Endothelial cell of umbilical vein (primary cell): ENCODE data around the gene CDK15. TPM values are rescaled to one million over a fixed set of nuclear protein-coding genes. Genes with fewer than 3 reads are reported as not detected.

ENCODE experiments used
- BruUV-seq: library from RNA; stranded (reverse); fragments of 400-500 nt; replicated peaks from 2 replicates; lab custom pipeline; 2021; lab: Mats Ljungman, UMichigan
- CTCF ChIA-PET: fragments of 300-600, 350-600 bp; sonication (Branson Sonifier 250); formaldehyde crosslinking; loops from one replicate; lab custom pipeline; 2021; ENCODE audit warnings: antibody characterized with exemption, inconsistent platforms; lab: Charles Lee
- POLR2A ChIA-PET: fragments of 300-600, 350-600 bp; sonication (Branson Sonifier 250); formaldehyde crosslinking; loops from one replicate; lab custom pipeline; 2021; ENCODE audit warnings: antibody characterized with exemption, inconsistent platforms; lab: Charles Lee
- DNase-seq: peaks from one replicate; pipeline ENCODE4 v3.0.0-alpha.2; 2011; ENCODE audit warnings: low read depth, low spot score
- FAIRE-seq: peaks from 2 replicates; lab custom pipeline; 2011; peaks lifted over from hg19 to GRCh38; lab: Jason Lieb, UNC
- H2AFZ ChIP-seq: 2 replicates; pipeline ENCODE4 v1.6.0; 2012; ENCODE audit warnings: low read depth, low read length, control low read depth, inconsistent platforms
- H3K27ac ChIP-seq: 2 replicates; pipeline ENCODE4 v1.5.1; 2011; ENCODE audit warnings: low read depth, mild to moderate bottlenecking, control low read depth, low read length, moderate library complexity; ENCODE audit not compliant: insufficient read depth
- H3K27me3 ChIP-seq, 2 experiments: 2 replicates each; pipeline versions ENCODE4 v1.6.0 to v1.6.1; 2011; ENCODE audit warnings: low read length in 2 of 2, mixed read lengths in 1 of 2; ENCODE audit not compliant: control insufficient read depth in 2 of 2, insufficient read depth in 2 of 2
- H3K36me3 ChIP-seq, 2 experiments: 2 replicates in 1 of 2; 3 replicates in 1 of 2; pipeline ENCODE4 v1.5.1; 2011; ENCODE audit warnings: low read length in 2 of 2, mild to moderate bottlenecking in 1 of 2, moderate library complexity in 1 of 2; ENCODE audit not compliant: control insufficient read depth in 2 of 2, insufficient read depth in 2 of 2; ENCODE audit errors: extremely low read depth in 1 of 2
- H3K4me1 ChIP-seq: 3 replicates; pipeline ENCODE4 v1.5.1; 2011; ENCODE audit warnings: mild to moderate bottlenecking, low read length; ENCODE audit not compliant: control insufficient read depth, insufficient read depth; ENCODE audit errors: extremely low read depth
- H3K4me2 ChIP-seq: 2 replicates; pipeline ENCODE4 v1.6.1; 2011; ENCODE audit warnings: low read length, control low read depth, mixed read lengths; ENCODE audit not compliant: insufficient read depth
- H3K4me3 ChIP-seq, 3 experiments: fragments of 200-600 bp in 1 of 3; sonication (generic), shearing (Covaris generic) in 1 of 3; replicated peaks in 1 of 3; 2 replicates each; pipeline ENCODE4 v1.5.1; 2011 to 2016; ENCODE audit warnings: control low read depth in 3 of 3, low read length in 3 of 3, mild to moderate bottlenecking in 2 of 3, inconsistent platforms in 1 of 3, low read depth in 1 of 3, moderate library complexity in 1 of 3; ENCODE audit not compliant: insufficient read depth in 1 of 3
- H3K79me2 ChIP-seq: 2 replicates; pipeline ENCODE4 v1.6.0; 2012; ENCODE audit warnings: low read length, inconsistent platforms; ENCODE audit not compliant: control insufficient read depth, insufficient read depth
- H3K9ac ChIP-seq: replicated peaks from 2 replicates; pipeline ENCODE3; 2011; ENCODE audit warnings: low read length, control low read depth; ENCODE audit not compliant: insufficient read depth; ENCODE audit errors: extremely low read depth
- H3K9me1 ChIP-seq: replicated peaks from 3 replicates; pipeline ENCODE4 v1.6.0; 2011; ENCODE audit warnings: mild to moderate bottlenecking, low read length; ENCODE audit not compliant: control insufficient read depth, insufficient read depth; ENCODE audit errors: extremely low read depth
- H3K9me3 ChIP-seq: replicated peaks from 2 replicates; pipeline ENCODE4 v1.5.1; 2012; ENCODE audit warnings: low read length, inconsistent platforms; ENCODE audit not compliant: control insufficient read depth, insufficient read depth
- H4K20me1 ChIP-seq: replicated peaks from 2 replicates; pipeline ENCODE3; 2011; ENCODE audit warnings: mild to moderate bottlenecking, low read length; ENCODE audit not compliant: control insufficient read depth, insufficient read depth; ENCODE audit errors: extremely low read depth
- CTCF ChIP-seq, 2 donors: IDR thresholded peaks; 1 replicate in 1 of 2; 2 replicates in 1 of 2; pipeline ENCODE4 v1.5.1; 2011; ENCODE audit warnings: low read length in 2 of 2, mild to moderate bottlenecking in 2 of 2, moderate library complexity in 2 of 2, control low read depth in 1 of 2, inconsistent platforms in 1 of 2, low read depth in 1 of 2; ENCODE audit not compliant: insufficient read depth in 1 of 2; ENCODE audit errors: extremely low read depth in 1 of 2
- EZH2 ChIP-seq: IDR thresholded peaks from 2 replicates; pipeline ENCODE4 v1.6.1; 2012; ENCODE audit warnings: borderline replicate concordance, low read depth, mild to moderate bottlenecking, moderate library complexity, low read length, inconsistent platforms; ENCODE audit not compliant: severe bottlenecking
- FOS ChIP-seq: IDR thresholded peaks from 2 replicates; pipeline ENCODE4 v1.6.1; 2011; ENCODE audit warnings: mild to moderate bottlenecking, low read length, moderate library complexity, borderline replicate concordance; ENCODE audit not compliant: insufficient read depth
- GATA2 ChIP-seq: IDR thresholded peaks from 2 replicates; pipeline ENCODE4 v1.7.0; 2011; ENCODE audit warnings: low read depth, mild to moderate bottlenecking, moderate library complexity, mixed read lengths, low read length; ENCODE audit not compliant: insufficient read length, insufficient read depth
- JUN ChIP-seq: IDR thresholded peaks from 2 replicates; pipeline ENCODE4 v1.6.1; 2011; ENCODE audit warnings: borderline replicate concordance, low read depth; ENCODE audit not compliant: insufficient read length, insufficient read depth
- MAX ChIP-seq: IDR thresholded peaks from 2 replicates; pipeline ENCODE4 v1.6.1; 2011; ENCODE audit not compliant: insufficient read depth, insufficient read length
- MYC ChIP-seq: IDR thresholded peaks from one replicate; pipeline ENCODE4 v1.6.1; 2011; ENCODE audit warnings: mild to moderate bottlenecking, low read depth, low read length
- POLR2A ChIP-seq: IDR thresholded peaks from 2 replicates; pipeline ENCODE4 v1.6.1; 2012; ENCODE audit warnings: low read depth, mild to moderate bottlenecking, control low read depth, low read length
- POLR2AphosphoS5 ChIP-seq: IDR thresholded peaks from 2 replicates; pipeline ENCODE4 v1.6.1; 2012; ENCODE audit warnings: low read depth, mild to moderate bottlenecking, control low read depth, low read length, moderate library complexity; ENCODE audit not compliant: insufficient read depth
- dilution Hi-C: fragments of 300-500 bp; cut with MboI; formaldehyde crosslinking; loops from one replicate; pipeline ENCODE4 v1.15.0; 2019; ENCODE audit warnings: low sequenced_read_pairs; ENCODE audit not compliant: extremely low pct_ligation_motif_present
- intact Hi-C: fragments of 100-400 bp; cut with micrococcal nuclease; formaldehyde crosslinking; loops from one replicate; pipeline ENCODE4 v1.10.0; 2022
- polyA plus RNA-seq, 4 experiments: library from polyadenylated mRNA; depleted of rRNA in 3 of 4; stranded (reverse) in 3 of 4; unstranded in 1 of 4; fragments of >200 nt; gene quantifications; 2 replicates each; pipeline versions ENCODE4 v1.2.1 to v1.2.3, GENCODE V29; 2011 to 2012; ENCODE audit warnings: missing spikeins in 1 of 4
- total RNA-seq: library from RNA; stranded (reverse); gene quantifications from 2 replicates; pipeline ENCODE4 v1.2.3, GENCODE V29; 2021

Gene CDK15
- total and polyA plus RNA-seq, 2 donors (not counting 3 experiments of a cell fraction or from before 2014, with no cell fraction given) = not detected

DNA sequence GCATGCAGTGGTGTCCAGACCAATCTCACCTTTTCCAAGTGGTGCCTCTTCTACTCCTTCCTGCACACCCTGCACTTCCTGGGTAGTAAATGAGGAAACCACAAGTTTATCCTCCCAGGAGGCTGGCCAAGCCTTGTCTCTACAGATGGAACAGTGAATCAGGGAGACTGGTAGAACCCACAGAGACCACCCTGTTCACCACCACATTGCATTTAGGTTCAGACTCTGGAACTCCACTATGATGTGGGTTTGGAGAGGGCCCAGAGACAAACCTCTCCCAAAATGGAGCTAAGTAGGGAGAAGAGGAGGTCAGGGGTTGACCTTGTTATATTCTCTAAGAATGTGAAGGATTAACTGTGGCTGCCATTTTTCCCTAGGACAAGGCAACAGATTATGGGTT, 124.5 kb downstream of the CDK15 start:
- POLR2A ChIA-PET = no interaction called here

GRCh38 chr2:201931475-201931874, 125.1 kb downstream of the CDK15 start:
- TF ChIP-seq JUN (no peak), EZH2 (no peak), MYC (no peak), POLR2A (no peak), GATA2 (no peak), FOS (no peak), POLR2AphosphoS5 (no peak), CTCF (IDR thresholded peaks at IDR 0.05; ENCODE audit: extremely low read depth in 1 of 2, insufficient read depth in 1 of 2, low read depth in 1 of 2, low read length in 2 of 2) (no peak), MAX (no peak)
- dilution Hi-C loops = no loop called here
- POLR2A ChIA-PET = no interaction called here
- Histone ChIP-seq H3K9ac (no peak overlapping the region), H3K79me2 (no peaks in the 10 kb centered on the region), H3K27me3 (peaks cover 13 to 16% of the 10 kb centered on the region in 2 experiments), H4K20me1 (no peaks in the 10 kb centered on the region), H3K36me3 (no peaks in the 10 kb centered on the region), H3K4me3 (no peak overlapping the region), H2AFZ (no peak overlapping the region), H3K4me2 (no peak overlapping the region), H3K4me1 (no peaks in the 10 kb centered on the region), H3K9me1 (no peaks in the 10 kb centered on the region), H3K9me3 (no peaks in the 10 kb centered on the region), H3K27ac (no peak overlapping the region)
- DNase-seq (no peak), FAIRE-seq (no peak)
- intact Hi-C loops = no loop called here
- no TSS peak for BruUV-seq
- CTCF ChIA-PET = interaction anchor here (1.0 to 1.5 kb wide), 2 partner anchors 23 to 55 kb away, joined by 3 read pairs; no protein-coding TSS in a partner anchor

More for the DNA sequence above, 124.5 kb downstream of the CDK15 start:
- Histone ChIP-seq H3K9me1 (no peaks in the 10 kb centered on the region), H3K36me3 (no peaks in the 10 kb centered on the region), H3K9ac (no peak overlapping the region), H4K20me1 (no peaks in the 10 kb centered on the region), H2AFZ (no peak overlapping the region), H3K4me1 (no peaks in the 10 kb centered on the region), H3K27ac (no peak overlapping the region), H3K4me3 (no peak overlapping the region), H3K4me2 (no peak overlapping the region), H3K27me3 (peaks cover 13 to 16% of the 10 kb centered on the region in 2 experiments), H3K9me3 (no peaks in the 10 kb centered on the region), H3K79me2 (no peaks in the 10 kb centered on the region)
- no TSS peak for BruUV-seq
- TF ChIP-seq FOS (no peak), EZH2 (no peak), MYC (no peak), POLR2AphosphoS5 (no peak), POLR2A (no peak), JUN (no peak), GATA2 (no peak), MAX (no peak)
- intact Hi-C loops (no loop called here), dilution Hi-C loops (no loop called here)
- FAIRE-seq = no peak
- CTCF ChIA-PET = interaction anchor here (1.5 kb wide), 1 partner anchor 55 kb away, joined by 3 read pairs; no protein-coding TSS in a partner anchor
- DNase-seq = no peak
